Activated naive CD8-positive, alpha-beta T cell treated with anti-CD3 and anti-CD28 coated beads, Interleukin-2, amount 10 ng/mL, durations not matched to agents 7 days and 5 days (primary cell): ENCODE results near the gene HELLS. TPM values are rescaled to one million over a fixed set of nuclear protein-coding genes. Genes with fewer than 3 reads are reported as not detected.
"Not testable (repeated sequence)": the region's sequence is repeated elsewhere in the genome, so short reads cannot be mapped to it uniquely, and the experiment has no call there.

Experiments
- ATAC-seq: fragments of 150-1000 bp; cut with Tn5 transposase; one replicate; pipeline ENCODE4 v1.10.0; 2021; ENCODE audit warnings: low read depth, moderate library complexity
- POLR2A ChIA-PET: fragments of 350-600 bp; sonication (Branson Sonifier 250); formaldehyde crosslinking; loops from one replicate; lab custom pipeline; 2021; ENCODE audit warnings: antibody characterized with exemption; lab: Charles Lee
- DNase-seq: peaks from one replicate; pipeline ENCODE4 v3.0.0; 2021
- H3K27ac Mint-ChIP-seq: one replicate; pipeline ENCODE4 v1.8.0; 2022; ENCODE audit warnings: mild to moderate bottlenecking, mixed read lengths
- H3K27me3 Mint-ChIP-seq: one replicate; pipeline ENCODE4 v1.8.0; 2022; ENCODE audit warnings: mild to moderate bottlenecking, moderate library complexity, mixed read lengths
- H3K36me3 Mint-ChIP-seq: one replicate; pipeline ENCODE4 v1.8.0; 2021; ENCODE audit warnings: mild to moderate bottlenecking, mixed read lengths
- H3K4me1 Mint-ChIP-seq: one replicate; pipeline ENCODE4 v1.8.0; 2021; ENCODE audit warnings: mixed read lengths
- H3K4me3 Mint-ChIP-seq: one replicate; pipeline ENCODE4 v1.8.0; 2022; ENCODE audit warnings: mild to moderate bottlenecking, moderate library complexity, mixed read lengths
- H3K9me3 Mint-ChIP-seq: one replicate; pipeline ENCODE4 v1.8.0; 2021; ENCODE audit warnings: mixed read lengths
- total RNA-seq, 2 experiments: library from RNA; stranded (reverse); gene quantifications; one replicate each; pipeline ENCODE4 v1.2.3, GENCODE V29; 2021

HELLS gene
- total RNA-seq, 2 experiments from 2014 or later = 98.1 to 114 TPM

DNA sequence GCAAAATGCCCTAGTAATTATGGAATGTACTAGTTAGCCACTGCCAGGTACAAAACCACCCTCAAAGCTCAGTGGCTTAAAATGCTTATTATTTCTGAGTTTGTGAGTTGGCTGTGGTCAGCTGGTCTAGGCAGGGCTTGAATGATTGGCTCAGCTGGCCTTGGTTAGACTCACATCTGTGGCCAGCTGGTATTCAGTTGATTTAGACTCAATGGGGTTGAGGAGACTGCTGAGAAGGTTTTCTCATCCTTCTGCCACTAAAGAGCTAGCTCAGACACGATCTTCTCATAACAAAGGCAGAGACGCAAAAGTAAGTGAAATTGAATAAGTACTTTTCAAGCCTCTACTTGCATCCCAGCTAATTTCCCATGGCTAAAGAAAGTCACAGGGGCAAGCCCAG, 80.9 kb downstream of the HELLS start:
- POLR2A ChIA-PET = no interaction called here
- Mint-ChIP-seq H3K4me3 (no peak overlapping the region), H3K9me3 (no peaks in the 10 kb centered on the region), H3K27ac (no peak overlapping the region), H3K36me3 (no peaks in the 10 kb centered on the region), H3K27me3 (peaks cover 4% of the 10 kb centered on the region), H3K4me1 (peaks cover 2% of the 10 kb centered on the region)
- no peak for ATAC-seq
- DNase-seq = no peak

GRCh38 chr10:94627511-94627910, 81.9 kb downstream of the HELLS start:
- Mint-ChIP-seq H3K27ac (no peak overlapping the region), H3K9me3 (no peaks in the 10 kb centered on the region), H3K4me3 (no peak overlapping the region), H3K36me3 (no peaks in the 10 kb centered on the region), H3K27me3 (peaks cover 4% of the 10 kb centered on the region), H3K4me1 (peaks cover 2% of the 10 kb centered on the region)
- POLR2A ChIA-PET = no interaction called here
- ATAC-seq (no peak), DNase-seq (no peak)

DNA sequence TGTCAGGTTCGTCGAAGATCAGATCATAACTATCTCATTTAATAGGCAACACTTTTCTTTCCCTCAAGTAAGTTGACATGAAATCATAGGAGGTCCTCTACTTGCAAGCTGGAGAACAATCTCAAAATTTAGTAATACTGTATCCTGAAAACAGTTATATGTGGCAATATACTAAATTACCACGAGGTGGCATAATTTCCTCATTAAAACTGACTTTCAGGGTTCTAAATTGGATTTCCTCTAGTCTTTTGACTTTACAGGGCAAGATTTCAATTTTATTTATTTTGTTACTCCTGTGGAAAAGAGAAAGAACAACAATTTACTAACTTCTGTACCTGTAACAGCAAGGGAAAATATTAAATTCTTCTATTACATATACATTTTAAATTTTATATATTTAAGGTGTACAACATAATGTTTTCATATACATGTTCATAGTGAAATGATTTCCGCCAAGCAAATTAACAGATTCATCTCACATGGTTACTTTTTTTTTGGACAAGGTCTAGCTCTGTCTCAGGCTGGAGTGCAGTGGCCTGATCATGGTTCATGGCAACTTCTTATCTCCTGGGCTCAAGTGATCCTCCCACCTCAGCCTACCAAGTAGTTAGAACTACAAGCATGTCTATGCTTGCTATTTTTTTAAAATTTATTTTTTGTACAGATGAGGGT, 84.6 kb downstream of the HELLS start:
- DNase-seq (no peak), ATAC-seq (no peak)
- H3K27me3 Mint-ChIP-seq = peaks cover 2% of the 10 kb centered on the region
- peaks cover 2% of the 10 kb centered on the region for H3K4me1 Mint-ChIP-seq
- POLR2A ChIA-PET = no interaction called here
- no peak overlapping the region for H3K4me3 Mint-ChIP-seq
- no peak overlapping the region for H3K27ac Mint-ChIP-seq
- peaks cover 2% of the 10 kb centered on the region for H3K9me3 Mint-ChIP-seq
- H3K36me3 Mint-ChIP-seq = no peaks in the 10 kb centered on the region

DNA sequence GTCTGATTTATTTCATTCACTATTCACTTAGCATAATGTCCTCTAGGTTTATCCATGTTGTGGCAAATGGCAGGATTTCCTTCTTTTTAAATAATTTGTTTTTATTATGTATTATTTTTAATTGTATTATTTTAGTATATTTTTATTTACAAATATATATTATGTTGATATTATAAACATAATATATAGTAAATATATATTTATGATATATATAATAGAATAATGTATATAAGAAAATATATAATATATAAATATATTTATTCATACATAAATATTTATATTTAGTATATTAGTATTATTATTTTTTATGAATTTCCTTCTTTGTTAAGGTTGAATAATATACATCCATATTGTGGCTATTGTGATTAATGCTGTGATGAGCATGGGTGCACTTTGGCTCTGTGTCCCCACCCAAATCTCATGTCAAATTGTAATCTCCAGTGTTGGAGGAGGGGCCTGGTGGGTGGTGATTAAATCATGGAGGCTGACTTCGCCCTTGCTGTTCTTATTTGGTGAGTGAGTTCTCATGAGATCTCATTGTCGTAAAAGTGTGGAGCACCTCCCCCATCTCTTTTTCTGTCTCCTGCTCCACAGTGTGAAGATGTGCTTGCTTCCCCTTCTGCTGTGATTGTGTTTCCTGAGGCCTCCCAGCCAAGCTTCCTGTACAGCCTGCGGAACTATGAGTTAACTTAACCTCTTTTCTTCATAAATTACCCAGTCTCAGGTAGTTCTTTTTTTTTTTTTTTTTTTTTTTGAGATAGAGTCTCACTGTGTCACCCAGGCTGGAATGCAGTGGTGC, 85.7 kb downstream of the HELLS start:
- H3K9me3 Mint-ChIP-seq = peaks cover 4% of the 10 kb centered on the region
- H3K4me1 Mint-ChIP-seq = peaks cover 2% of the 10 kb centered on the region
- H3K4me3 Mint-ChIP-seq = no peak overlapping the region
- POLR2A ChIA-PET = no interaction called here
- H3K27ac Mint-ChIP-seq = no peak overlapping the region
- ATAC-seq = no peak
- no peaks in the 10 kb centered on the region for H3K36me3 Mint-ChIP-seq
- no peak for DNase-seq
- H3K27me3 Mint-ChIP-seq = no peaks in the 10 kb centered on the region

DNA sequence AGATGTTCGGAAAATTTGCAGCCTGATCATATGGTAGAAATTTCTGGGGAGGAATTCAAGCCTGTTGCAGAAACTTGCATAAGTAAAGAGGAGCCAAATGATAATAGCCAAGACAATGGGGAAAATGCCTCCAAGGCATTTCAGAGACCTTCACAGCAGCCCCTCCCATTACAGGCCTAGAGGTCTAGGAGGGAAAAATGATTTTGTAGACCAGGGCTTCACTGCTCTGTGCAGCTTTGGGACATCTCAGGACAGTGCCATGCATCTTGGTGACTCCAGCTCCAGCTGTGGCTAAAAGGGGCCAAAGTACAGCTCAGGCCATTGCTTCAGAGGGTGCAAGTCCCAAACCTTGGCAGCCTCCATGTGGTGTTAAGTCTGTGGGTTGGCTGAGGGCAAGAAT, 87.4 kb downstream of the HELLS start:
- Mint-ChIP-seq H3K4me3 (no peak overlapping the region), H3K27me3 (no peaks in the 10 kb centered on the region), H3K9me3 (peaks cover 8% of the 10 kb centered on the region), H3K4me1 (peaks cover 2% of the 10 kb centered on the region), H3K27ac (no peak overlapping the region), H3K36me3 (no peaks in the 10 kb centered on the region)
- ATAC-seq = no peak
- no peak for DNase-seq
- POLR2A ChIA-PET = no interaction called here

- H3K27me3 Mint-ChIP-seq = not testable (repeated sequence)
These were observed 92.5 kb downstream of the HELLS start for GRCh38 chr10:94638097-94638496.

GRCh38 chr10:94639902-94640301, 94.3 kb downstream of the HELLS start:
- no peak overlapping the region for H3K4me3 Mint-ChIP-seq
- H3K4me1 Mint-ChIP-seq = no peaks in the 10 kb centered on the region

More at GRCh38 chr10:94638097-94638496, 92.5 kb downstream of the HELLS start:
- POLR2A ChIA-PET, H3K27ac Mint-ChIP-seq, DNase-seq, H3K4me3 Mint-ChIP-seq, ATAC-seq, H3K4me1 Mint-ChIP-seq, H3K36me3 Mint-ChIP-seq: not testable (repeated sequence)
- H3K9me3 Mint-ChIP-seq = peaks cover 11% of the 10 kb centered on the region

GRCh38 chr10:94640562-94640961, 95.0 kb downstream of the HELLS start:
- Mint-ChIP-seq H3K27me3 (no peaks in the 10 kb centered on the region), H3K4me3 (no peak overlapping the region), H3K27ac (no peak overlapping the region), H3K9me3 (peaks cover 9% of the 10 kb centered on the region), H3K36me3 (peaks cover 2% of the 10 kb centered on the region), H3K4me1 (no peaks in the 10 kb centered on the region)
- POLR2A ChIA-PET = no interaction called here
- ATAC-seq = no peak
- DNase-seq = no peak

More at GRCh38 chr10:94639902-94640301, 94.3 kb downstream of the HELLS start:
- DNase-seq = no peak
- POLR2A ChIA-PET = no interaction called here
- Mint-ChIP-seq H3K27ac (no peak overlapping the region), H3K36me3 (peaks cover 2% of the 10 kb centered on the region), H3K9me3 (peaks cover 9% of the 10 kb centered on the region), H3K27me3 (no peaks in the 10 kb centered on the region)
- ATAC-seq = no peak

GRCh38 chr10:94641480-94641879, 95.9 kb downstream of the HELLS start:
- Mint-ChIP-seq H3K4me3 (no peak overlapping the region), H3K27me3 (no peaks in the 10 kb centered on the region), H3K36me3 (peaks cover 2% of the 10 kb centered on the region), H3K4me1 (no peaks in the 10 kb centered on the region), H3K27ac (no peak overlapping the region), H3K9me3 (peaks cover 6% of the 10 kb centered on the region)
- ATAC-seq = no peak
- no peak for DNase-seq
- POLR2A ChIA-PET = no interaction called here

DNA sequence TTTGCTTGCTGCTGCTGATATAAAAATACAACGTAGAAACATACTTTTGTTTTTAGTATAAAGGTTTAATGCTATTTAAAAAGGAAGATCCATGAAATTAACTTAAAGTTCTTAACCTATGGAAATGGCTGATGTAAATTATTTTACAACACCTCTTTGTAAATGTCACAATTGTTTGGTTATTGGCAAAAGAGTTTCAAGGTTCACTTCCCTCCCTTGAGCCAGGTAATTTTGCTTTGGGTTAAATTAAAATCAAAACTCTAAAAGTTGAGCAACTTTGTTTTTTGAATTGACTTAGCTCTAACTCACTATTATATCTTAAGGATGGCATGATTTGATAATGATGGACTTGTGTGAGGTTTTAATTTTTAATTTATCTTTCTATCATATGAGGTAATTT, 98.8 kb downstream of the HELLS start:
- Mint-ChIP-seq H3K27me3 (no peaks in the 10 kb centered on the region), H3K36me3 (no peaks in the 10 kb centered on the region), H3K27ac (no peak overlapping the region), H3K4me3 (no peak overlapping the region), H3K4me1 (no peaks in the 10 kb centered on the region), H3K9me3 (no peaks in the 10 kb centered on the region)
- no peak for ATAC-seq
- DNase-seq = no peak
- POLR2A ChIA-PET = no interaction called here

DNA sequence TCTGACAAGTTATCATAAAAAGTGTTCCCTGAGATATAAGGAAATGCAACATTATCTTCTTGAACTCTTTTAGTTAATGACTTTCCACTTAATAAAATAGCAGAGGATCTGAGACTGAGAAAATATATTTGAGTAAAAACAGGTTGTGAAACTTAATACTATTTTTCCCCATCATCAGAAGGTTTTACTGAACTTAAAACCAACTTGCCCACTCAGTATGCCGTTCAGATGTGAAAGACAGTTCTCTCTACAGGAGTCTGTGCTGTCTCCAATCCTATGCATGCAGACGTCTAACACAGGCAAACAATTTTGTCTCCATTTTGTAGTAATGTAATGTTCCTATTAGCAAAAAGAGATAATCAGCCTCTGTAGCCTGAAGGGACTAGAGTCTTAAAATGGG, 99.7 kb downstream of the HELLS start:
- H3K4me1 Mint-ChIP-seq = no peaks in the 10 kb centered on the region
- no peak overlapping the region for H3K27ac Mint-ChIP-seq
- no peak overlapping the region for H3K4me3 Mint-ChIP-seq
- DNase-seq = no peak
- ATAC-seq = no peak
- POLR2A ChIA-PET = no interaction called here
- H3K36me3 Mint-ChIP-seq = no peaks in the 10 kb centered on the region
- no peaks in the 10 kb centered on the region for H3K27me3 Mint-ChIP-seq
- no peaks in the 10 kb centered on the region for H3K9me3 Mint-ChIP-seq
